Measurements from ENCODE around the gene WASF1.
"Not testable (repeated sequence)": the region's sequence is repeated elsewhere in the genome, so short reads cannot be mapped to it uniquely, and the experiment has no call there.

Gene WASF1

GRCh38 chr6:110180228-110181008, 948 bp upstream of the WASF1 start, which contains the start of gene CDC40:
Gene CDC40, plus strand, starts transcription at chr6:110180427. Its CDS starts 18 bp downstream, at chr6:110180445.
- intact Hi-C loops (cut with DNase I): loop anchor here (10.0 kb wide), 1 partner anchor 214 kb away; no protein-coding TSS in a partner anchor
- peak; percentile 44 to 88 (median 74) for DNase-seq

- intact Hi-C loops (cut with DNase I): no loop called here
Measured at GRCh38 chr6:110178626-110179405, 654 bp downstream of the WASF1 start.

GRCh38 chr6:110173506-110174132, 5.9 kb downstream of the WASF1 start:
- intact Hi-C loops (cut with DNase I): no loop called here
- no peak for DNase-seq

More at GRCh38 chr6:110178626-110179405, 654 bp downstream of the WASF1 start:
- DNase-seq: peak; percentile 16 to 85 (median 64)

GRCh38 chr6:110170081-110170480, 9.4 kb downstream of the WASF1 start:
- no peak for DNase-seq
- intact Hi-C loops (cut with DNase I): no loop called here

- intact Hi-C loops (cut with DNase I): no loop called here
- no peak for DNase-seq
Measured at GRCh38 chr6:110158479-110158878, 21.0 kb downstream of the WASF1 start.

- intact Hi-C loops (cut with DNase I): no loop called here
- no peak for DNase-seq
Measured at GRCh38 chr6:110147870-110148269, 31.6 kb downstream of the WASF1 start.

- no peak for DNase-seq
- intact Hi-C loops (cut with DNase I): no loop called here
Measured at GRCh38 chr6:110140650-110141049, 38.8 kb downstream of the WASF1 start.

- DNase-seq: no peak
- intact Hi-C loops (cut with DNase I): no loop called here
Measured at GRCh38 chr6:110139052-110139451, 40.4 kb downstream of the WASF1 start.

GRCh38 chr6:110137924-110138887, 41.3 kb downstream of the WASF1 start:
- intact Hi-C loops (cut with DNase I): no loop called here
- no peak for DNase-seq

- intact Hi-C loops (cut with DNase I): no loop called here
Measured at GRCh38 chr6:110130362-110130761, 49.1 kb downstream of the WASF1 start.

GRCh38 chr6:110128418-110128817, 51.1 kb downstream of the WASF1 start:
- intact Hi-C loops (cut with DNase I): no loop called here
- no peak for DNase-seq

More at GRCh38 chr6:110130362-110130761, 49.1 kb downstream of the WASF1 start:
- no peak for DNase-seq

- intact Hi-C loops (cut with DNase I): no loop called here
- DNase-seq: no peak
Measured at GRCh38 chr6:110125361-110125760, 54.1 kb downstream of the WASF1 start.

- not testable (repeated sequence) for DNase-seq
Measured at GRCh38 chr6:110121655-110122054, 57.8 kb downstream of the WASF1 start.

GRCh38 chr6:110116258-110116657, 63.2 kb downstream of the WASF1 start:
- intact Hi-C loops (cut with DNase I): no loop called here
- no peak for DNase-seq

More at GRCh38 chr6:110121655-110122054, 57.8 kb downstream of the WASF1 start:
- intact Hi-C loops (cut with DNase I): not testable (repeated sequence)

- intact Hi-C loops (cut with DNase I): no loop called here
- DNase-seq: no peak
Measured at GRCh38 chr6:110114004-110114403, 65.5 kb downstream of the WASF1 start.

- no peak for DNase-seq
- intact Hi-C loops (cut with DNase I): no loop called here
Measured at GRCh38 chr6:110105296-110105695, 74.2 kb downstream of the WASF1 start.

- intact Hi-C loops (cut with DNase I): no loop called here
Measured at GRCh38 chr6:110103260-110103659, 76.2 kb downstream of the WASF1 start.

GRCh38 chr6:110102411-110102810, 77.1 kb downstream of the WASF1 start:
- no peak for DNase-seq
- intact Hi-C loops (cut with DNase I): no loop called here

More at GRCh38 chr6:110103260-110103659, 76.2 kb downstream of the WASF1 start:
- DNase-seq: no peak

All from head of caudate nucleus (tissue), 42 donors.